Activated CD4-positive, alpha-beta T cell treated with anti-CD3 and anti-CD28 coated beads for 1 hour (primary cell): ENCODE results near the gene TMEM40.
A peak's percentile ranks its signal among the peaks of the same experiment; 100 is the strongest.
"Not testable (repeated sequence)": the region's sequence is repeated elsewhere in the genome, so short reads cannot be mapped to it uniquely, and the experiment has no call there.

Source experiments
- DNase-seq: peaks from one replicate; pipeline ENCODE4 v3.0.0-alpha.2; 2020

The TMEM40 gene, protein sequence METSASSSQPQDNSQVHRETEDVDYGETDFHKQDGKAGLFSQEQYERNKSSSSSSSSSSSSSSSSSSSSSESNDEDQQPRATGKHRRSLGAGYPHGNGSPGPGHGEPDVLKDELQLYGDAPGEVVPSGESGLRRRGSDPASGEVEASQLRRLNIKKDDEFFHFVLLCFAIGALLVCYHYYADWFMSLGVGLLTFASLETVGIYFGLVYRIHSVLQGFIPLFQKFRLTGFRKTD

DNA sequence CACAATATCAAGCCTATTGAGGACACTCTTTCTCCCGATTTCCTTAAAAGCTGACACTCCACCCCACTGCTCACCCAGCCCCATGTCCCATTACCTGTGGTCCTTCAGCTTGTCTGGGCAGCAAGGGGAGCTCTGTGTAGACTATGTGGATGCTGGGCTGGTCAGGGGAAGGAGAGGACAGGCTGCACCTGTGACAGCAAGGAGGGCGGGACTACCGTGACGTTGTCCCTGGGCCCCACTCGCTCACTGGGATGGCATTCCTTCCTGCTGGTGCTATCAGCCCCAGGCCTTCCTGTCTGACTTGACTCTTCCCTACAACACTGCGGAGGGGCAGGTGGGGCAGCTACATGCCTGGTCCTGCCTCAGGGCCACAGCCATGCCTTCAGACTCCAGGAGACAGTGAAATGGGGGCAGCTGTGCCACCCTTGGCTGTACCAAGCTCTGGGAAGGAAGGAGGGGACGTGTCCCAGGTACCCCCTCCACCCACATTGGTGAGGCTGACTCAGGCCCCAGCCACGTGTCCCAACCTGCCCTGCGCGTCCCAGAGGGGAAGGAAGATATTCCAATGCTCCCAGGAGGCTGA is at the start of gene TMEM40:
Gene TMEM40 (minus strand): TSS at position 163 of the 583 bp plus-strand sequence. CDS start 9,427 bp downstream, outside the sequence.
- DNase-seq: no peak

DNA sequence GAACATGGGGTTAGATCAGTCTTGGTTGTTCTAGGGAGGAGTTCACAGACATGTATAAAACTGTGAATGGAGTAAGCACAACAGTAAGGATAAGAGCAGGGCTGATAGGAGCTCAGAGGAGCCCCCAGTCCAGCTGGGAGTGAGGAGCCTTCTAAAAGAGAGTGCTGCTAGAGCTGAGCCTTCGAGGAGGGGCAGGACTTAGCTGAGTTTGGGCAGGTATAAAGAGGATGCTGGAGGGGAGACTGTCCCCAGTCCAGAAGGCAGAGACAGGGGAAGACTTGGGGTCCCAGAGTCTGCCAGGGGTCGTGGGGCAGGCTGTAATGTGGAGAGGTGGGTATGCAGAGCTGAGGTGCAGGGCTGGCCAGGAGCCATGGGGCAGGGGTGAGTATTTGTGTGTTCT is 49.5 kb upstream of the TMEM40 start:
- no peak for DNase-seq

DNA sequence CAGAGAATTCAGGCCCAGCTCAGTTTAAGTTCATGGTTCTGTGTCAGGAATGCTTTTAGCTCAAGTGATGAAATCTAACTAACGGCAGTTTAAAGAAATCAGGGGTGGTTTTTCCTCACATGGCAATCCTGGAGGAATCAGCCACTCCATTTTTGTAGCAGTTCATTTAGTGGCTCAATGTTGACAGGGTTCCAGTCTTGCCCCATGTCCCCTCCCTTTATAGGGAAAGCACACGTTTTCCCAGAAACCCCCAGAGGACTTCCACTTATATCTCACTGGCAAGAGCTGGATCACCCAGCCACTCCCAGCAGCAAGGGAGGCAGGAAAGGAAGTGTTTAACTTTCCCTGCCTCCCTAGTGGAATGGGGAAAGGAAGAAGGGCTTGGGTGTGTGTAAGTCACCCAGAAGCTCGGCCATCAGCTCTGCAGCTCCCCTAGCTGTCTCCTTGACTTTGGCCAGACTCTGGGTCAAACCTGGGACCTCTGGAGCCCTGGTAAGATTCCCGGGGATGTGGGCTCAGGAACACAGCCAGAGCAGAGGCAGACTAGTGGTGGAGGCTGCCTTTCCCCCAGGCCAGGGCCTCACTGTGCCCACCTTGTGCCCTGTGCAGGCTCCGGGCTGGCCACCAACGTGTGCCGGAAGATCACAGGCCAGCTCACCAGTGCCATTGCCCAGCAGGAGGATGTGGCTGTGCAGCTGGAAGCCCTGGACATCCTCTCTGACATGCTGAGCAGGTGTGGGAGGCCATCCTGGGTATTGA is 48.7 kb upstream of the TMEM40 start:
- no peak for DNase-seq

DNA sequence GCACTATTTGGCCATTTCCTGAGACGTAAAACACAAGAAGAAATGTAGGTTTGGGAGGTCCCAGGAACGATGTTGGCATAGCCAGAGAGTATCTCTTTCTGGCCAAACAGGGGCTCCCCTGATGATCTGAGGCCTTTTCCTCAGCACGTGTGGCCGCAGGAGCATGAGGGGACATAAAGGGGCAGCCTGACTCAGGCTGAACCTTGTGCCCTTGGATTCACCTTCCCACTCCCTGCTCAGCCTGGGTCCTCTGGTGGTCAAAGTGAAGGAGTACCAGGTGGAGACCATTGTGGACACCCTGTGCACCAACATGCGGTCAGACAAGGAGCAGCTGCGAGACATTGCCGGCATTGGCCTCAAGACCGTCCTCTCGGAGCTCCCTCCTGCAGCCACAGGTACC is 48.0 kb upstream of the TMEM40 start:
- no peak for DNase-seq

DNA sequence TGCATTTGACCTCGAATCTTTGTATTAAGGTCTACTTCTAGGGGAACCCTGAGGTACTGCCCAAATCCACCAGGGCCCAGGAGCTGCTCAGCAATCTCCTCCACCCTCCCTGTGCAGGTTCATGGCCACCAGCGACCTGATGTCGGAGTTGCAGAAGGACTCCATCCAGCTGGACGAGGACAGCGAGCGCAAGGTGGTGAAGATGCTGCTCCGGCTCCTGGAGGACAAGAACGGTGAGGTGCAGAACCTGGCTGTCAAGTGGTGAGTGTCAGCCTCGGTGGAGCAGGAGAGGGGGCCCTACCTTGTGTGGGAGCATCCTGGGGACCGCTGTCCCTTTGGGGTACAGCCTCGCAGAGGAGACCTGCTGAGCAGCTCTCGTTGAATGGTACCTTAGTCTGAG is 44.3 kb upstream of the TMEM40 start:
- no peak for DNase-seq

DNA sequence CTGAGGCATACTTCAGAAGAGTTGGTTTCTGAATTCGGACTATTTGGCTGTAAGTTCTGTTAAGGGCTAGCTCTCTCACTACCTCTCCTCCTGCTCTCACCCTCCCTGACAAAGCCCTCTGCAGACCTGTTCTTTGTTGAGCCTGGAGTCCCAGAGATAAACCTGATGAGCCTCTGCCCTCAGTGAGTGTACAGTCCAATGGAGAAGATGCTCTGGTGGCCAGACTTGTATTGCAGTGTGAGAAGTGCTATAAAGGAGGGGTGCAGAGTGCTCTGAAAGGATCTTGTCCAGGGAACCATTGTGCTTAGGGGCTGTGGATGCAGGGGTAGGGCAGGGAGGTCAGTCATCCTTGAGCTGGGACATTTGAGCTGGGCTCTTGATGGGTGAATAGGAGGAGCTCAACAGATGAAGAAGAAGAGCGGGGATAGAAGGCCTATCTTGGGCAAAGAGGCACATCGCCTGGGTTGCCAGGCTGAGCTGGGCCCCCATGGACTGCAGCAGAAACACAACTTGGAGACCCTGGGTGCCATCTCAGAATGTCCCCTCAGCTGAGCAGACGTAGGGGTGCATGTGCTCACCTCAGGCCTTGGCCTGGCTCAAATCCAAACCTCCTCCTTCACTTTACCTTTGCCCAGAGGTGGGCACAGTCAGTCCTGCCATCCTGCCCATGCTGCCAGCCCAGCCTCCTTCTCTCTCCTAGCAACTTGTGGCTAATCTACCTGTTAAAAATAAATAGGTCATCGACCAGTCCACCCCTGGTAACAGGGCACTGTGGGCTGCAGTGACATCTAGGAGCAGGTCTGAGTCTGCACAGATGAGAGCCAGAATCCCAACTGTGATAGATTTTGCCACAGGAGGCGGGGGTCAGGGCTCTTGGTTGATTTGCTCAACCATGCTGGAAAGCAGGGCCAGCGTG is 40.7 kb upstream of the TMEM40 start:
- DNase-seq: no peak

DNA sequence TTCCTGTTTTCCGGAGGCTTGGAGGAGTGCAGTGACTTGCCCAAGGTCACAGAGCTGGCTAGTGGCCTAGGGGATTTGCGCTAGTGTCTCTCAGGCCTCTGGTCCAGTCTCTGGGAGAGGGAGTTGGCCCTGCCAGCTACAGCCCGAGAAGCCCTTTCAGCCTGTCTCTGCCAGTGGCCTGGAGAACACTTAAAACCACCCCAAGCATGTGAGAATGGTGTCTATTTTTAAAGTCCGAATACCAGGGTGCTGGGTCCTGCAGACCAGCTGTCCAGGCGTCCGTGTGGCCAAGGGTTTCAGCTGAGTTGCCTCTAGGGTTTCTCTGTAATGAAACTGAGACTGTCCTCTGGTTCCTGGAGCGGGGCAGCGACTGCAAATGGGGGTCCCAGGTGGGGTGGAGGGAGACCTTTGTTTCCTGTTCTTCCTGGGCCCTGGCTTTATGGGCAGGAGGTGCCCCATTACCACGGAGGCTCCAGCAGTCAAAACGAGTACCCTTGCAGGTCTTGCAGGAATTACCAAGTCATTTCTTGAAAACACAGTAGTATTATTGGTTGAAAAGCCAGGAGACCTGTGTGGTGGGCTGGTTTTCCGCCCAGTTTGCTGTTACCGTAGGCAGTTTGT is 39.6 kb upstream of the TMEM40 start:
- DNase-seq: no peak

DNA sequence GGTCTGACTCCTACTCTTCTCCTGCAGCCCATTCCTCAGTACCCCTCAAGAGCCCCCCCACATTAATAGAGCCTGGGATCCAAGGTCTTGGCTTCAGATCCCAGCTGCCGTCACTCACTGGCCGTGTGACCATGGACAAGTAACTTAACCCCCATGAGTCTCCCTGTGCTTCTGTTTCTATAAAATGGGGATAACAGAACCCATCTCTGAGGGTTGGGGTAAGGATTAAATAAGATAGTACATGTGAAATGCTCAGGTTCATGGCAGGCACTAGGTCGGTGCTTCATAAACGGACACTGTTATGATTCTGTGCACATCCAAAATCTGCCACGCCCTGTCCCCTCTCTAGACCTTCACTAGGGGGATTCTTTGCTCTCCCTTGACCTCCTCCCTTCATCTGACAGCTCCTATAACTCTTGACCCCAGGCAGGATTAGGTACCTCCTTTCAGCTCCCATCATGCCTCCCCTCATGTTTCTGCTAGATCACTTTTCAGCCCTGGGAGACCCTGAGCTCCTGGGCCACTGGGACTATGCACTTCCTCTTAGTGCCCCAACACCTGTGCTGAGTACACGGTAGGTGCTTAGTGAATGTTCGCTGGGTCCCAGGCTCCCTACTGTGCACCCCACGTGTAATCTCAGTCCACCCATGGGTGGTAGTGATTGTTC is 39.0 kb upstream of the TMEM40 start:
- no peak for DNase-seq

DNA sequence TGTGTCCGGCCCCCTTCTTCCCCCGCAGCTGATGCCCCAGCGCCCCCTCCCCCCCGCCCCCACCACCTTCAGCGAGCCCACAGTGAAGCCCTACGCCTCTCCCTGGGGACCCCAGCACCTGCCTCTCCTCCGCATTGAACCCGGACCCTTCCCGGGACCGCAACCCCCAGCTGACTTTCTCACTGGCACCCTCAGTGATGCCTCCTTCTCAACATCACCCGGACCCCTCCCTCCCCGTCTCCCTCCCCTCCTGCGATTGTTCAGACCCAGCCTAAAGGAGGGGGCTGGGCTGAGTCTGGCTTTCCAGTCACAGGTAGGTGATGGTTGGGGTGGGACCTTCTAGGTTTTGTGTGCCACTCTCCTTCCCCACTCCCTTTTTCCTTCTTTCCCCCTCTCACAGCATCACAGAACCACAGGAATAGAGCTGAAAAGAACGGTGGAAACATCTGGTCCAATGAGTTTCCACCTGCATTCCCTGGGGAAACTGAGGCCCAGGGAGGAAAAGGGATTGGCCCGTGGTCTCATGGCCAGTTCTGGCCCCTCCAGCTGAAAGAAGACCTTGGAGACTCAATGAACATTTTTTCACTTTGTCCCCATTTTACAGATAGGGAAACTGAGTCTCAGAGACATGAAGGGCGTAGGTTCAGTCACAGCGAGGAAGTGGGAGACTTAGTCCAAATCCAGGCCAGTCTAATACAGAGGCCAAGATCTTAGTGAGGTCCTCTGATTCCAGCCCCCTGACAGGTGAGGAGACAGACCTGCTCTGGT is 38.2 kb upstream of the TMEM40 start:
- DNase-seq: no peak

DNA sequence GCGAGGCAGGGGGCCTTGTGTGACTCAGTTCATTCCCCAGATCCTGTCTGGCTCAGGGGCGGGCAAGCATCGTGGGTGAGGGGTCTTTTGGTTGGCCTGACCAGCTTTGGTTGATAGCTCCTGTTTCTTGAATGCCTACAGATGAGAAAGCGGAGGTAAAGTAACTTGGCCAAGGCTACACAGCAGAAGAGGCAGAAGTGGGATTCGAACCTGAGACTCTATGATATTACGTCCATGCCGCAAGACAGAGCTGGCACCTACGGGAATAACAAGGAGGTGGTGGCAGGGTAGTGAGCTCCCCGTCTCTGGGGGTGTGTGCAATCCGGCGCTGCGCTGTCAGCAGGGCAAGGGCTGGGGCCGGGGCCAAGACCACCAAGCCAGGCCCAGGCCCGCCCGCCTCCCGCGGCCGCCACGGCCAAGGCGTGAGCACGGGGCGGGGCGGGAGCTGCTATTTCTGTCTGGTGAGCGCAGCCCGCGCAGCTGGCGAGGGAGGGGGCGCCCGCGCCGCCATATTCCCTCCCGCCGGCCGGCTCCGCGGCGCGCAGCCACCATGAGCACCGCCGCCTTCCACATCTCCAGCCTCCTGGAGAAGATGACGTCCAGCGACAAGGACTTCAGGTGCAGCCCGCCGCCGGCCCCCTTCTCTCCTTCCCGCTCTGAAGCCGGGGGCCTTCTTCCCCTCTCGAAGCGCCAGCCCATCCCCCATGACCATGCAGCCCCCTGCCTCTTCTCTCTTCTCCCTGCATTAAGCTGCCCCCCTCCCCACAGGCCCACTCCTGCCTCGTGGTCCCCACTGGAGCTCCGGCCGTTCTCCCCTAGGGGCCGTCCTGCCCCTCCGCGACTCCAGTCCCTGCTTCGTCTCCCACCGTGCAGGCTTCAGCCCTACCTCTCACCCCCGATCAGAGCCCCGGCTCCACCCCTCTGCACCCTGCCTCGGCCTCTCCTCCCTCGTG is 37.4 kb upstream of the TMEM40 start, which contains the start of gene CAND2:
Gene CAND2 (plus strand): TSS at position 510 of the 953 bp plus-strand sequence. CDS start 41 bp downstream, at position 551.
- no peak for DNase-seq

DNA sequence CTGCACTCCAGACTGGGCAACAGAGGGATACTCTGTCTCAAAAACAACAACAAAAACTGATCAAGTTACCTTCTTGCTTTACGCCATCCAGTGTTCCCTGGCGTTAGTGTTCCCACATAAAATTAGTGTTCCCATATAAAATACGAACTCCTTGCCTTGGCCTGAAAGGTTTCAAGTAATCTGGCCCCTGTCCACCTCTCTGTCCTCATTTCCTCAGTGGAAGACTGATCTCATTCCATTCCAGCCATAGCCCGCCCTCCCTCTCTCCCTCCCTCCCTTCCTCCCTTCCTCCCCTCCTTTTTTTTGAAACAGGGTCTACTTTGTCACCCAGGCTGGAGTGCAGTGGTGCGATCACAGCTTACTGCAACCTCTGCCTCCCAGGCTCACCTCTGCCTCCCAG is 34.6 kb upstream of the TMEM40 start:
- no peak for DNase-seq

DNA sequence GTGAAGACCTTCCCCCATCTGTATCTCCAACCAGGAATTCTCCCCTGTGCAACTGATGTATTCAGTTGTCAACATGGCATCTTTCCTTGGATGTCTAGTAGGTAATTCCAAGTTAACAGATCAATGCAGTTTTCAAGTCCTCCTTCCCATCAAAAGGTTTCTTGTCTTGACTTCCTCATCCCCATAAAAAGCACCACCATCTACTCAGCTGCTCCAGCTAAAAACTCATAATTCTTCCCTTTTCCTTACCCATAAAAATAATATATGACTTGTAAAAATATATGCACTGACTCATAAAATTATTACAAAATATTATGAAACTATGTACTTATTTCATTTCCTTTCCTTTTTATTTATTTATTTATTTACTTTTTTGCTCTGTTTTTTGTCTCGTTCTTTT is 32.4 kb upstream of the TMEM40 start:
- no peak for DNase-seq

DNA sequence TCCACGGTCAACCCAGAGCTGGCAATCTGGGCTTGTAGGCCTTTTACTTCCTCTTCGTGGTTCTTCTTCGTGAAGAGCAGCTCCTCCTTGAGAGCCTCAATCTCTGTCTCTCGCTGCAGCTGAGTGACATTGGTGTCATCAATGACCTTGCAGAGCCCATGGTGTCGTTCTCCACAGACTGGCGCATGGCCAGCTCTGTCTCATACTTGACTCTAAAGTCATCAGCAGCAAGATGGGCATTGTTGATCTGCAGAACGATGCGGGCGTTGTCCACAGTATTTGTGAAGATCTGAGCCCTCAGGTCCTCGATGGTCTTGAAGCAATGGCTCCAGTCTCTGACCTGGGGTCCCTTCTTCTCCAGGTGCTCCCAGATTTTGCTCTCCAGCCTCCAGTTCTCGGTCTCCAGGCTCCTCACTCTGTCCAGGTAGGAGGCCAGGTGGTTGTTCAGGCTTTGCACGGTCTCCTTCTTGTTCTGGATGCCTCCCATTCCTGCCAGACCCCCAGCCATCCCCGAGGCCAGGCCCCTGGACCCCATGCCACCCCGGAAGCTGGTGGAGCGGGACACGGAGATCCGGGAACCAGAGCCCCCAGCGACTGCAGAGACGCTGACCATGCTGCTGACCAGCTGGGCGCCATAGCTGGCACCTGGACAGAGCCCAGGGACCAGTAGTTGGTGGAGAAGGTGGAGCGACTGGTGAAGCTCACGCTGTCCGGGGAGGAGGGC is 29.1 kb upstream of the TMEM40 start:
- DNase-seq: not testable (repeated sequence)

DNA sequence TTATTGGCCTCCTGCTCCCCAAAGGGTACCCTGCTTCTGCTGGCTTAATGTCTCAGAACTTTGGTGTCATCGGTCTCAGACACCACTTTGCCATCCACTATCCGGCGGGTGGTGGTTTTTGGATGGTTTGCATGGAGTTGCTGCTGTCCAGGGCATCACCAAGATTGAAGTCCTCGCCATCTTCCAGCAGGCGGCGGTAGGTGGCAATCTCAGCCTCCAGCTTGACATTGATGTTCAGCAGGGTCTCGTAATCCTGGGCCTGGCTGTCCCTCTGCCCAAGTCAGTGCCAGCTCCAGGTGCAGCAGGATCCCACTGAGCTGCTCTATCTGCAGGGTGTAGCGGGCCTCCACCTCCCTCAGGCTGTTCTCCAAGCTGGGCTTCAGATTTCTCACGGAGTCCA is 28.3 kb upstream of the TMEM40 start:
- DNase-seq: peak; percentile 36

DNA sequence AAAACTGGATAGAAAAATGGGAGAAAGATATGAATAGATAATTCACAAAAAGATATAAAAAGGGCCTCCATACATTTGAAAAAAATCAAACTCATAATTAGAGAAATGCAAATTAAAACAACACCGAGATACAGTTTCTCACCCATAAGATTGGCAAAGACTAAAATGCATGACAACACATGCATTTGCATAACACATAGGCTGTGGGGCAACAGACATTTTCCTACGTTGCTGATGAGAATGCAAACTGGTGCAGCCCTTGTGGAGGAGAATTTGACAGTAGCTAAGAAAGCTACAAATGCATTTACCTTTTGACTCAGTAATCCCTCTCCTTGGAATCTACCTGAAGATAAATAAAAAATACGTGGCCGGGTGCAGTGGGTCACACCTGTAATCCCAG is 26.0 kb upstream of the TMEM40 start:
- DNase-seq: no peak

DNA sequence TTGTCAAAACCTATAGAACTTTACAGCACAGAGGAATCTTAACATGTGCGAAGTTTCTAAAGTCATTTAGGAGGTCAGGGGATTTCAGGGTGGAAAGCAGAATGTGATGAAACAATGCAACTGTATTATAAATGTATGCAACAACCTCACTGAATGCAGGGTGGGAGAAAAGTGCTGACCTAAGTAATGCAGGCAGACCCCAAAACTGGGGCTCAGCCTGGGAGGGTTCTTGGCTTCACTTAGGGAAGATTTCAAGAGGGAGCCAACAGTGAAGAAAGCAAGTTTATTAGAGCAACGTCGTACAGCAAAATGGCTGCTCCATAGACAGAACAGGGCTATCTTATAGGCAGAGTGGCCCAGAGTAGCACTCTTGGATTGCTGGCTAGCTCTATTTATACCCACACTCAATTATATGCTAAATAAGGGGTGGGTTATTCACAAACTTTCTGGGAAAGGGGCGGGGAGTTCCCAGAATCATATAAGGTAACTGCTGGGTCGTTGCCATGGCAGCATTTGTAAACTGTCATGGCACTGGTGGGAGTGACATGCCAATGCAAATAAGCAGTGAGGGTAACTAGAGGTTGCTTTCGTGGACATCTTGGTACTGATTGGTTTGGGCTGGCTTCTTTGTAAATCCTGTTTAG is 23.2 kb upstream of the TMEM40 start:
- DNase-seq: no peak

DNA sequence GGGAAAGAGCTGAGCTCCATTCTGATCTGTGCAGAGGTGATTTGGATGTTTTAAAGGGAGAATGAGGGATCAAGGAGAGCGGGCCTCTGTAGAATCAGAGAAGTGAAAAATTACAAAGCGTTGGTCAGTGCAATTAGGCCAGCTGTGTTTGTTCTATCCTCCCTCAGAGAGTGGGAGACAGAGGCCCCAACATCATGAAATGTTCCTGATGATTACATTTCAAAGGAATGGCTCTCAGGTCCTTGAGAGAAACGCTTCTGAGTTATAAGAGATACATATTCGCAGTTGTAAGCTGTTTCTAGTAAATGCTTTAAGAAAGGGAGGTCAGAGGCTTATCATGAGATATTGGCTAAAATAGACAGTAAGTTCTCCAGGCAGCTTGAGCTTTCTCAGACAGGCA is 21.7 kb upstream of the TMEM40 start:
- no peak for DNase-seq

DNA sequence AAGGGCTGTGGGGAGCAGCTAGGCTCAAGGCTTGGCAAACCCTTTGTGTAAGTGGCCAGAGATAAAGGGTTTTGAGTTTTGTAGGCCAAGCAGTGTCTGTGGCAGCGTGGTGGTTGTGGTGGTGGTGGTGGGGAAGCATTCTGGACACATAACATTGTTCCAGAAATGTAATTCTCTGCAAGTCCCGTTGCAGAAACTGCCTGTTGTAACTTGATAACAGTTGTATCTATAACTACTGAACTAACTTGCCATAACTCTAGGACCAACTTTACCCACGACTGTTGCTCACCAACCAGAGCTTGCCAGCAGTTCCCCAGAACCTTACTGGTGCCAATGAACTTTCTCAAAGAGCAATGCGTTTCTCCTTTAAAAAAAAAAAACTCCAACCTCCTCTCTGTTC is 18.1 kb upstream of the TMEM40 start:
- no peak for DNase-seq

DNA sequence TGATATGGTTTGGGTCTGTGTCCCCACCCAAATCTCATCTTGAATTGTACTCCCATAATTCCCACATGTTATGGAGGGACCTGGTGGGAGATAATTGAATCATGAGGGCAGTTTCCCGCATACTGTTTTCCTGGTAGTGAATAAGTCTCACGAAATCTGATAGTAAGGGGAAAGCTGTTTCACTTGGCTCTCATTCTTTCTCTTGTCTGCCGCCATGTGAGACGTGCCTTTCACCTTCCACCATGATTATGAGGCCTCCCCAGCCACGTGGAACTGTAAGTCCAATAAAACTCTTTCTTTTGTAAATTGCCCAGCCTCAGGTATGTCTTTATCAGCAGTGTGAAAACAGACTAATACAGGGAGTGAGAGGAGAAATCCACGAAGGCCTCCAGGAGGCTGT is 16.9 kb upstream of the TMEM40 start:
- not testable (repeated sequence) for DNase-seq
